ENCODE data around the gene TMUB2.

Gene TMUB2

DNA sequence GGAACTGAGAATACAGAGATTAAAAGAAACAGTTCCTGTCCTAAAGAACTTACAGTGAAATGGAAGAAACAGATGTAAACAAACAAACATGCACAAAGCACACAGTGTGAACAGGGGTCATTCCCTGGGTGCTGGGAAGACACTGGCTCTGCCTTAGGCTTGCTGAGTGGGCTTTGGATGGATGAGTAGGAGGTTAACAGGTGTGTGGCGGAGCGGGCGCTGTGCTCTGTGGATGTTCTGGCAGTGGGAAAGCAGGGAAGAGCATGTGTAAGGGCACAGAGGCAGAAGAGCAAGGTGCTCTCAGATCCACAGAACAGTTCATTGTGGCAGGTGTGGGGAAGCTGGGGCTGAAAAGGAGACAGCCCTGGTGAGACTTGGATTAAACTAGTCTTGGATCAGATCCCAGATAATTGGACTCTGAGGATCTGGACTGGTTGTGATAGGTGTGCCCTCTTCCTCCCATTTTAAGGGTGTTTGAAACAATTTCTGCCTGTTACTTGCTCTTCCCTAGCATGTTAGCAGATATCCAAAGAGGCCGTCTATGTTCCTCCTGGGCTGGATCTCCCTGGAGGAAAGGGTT lies 36.9 kb upstream of the TMUB2 start:
- Histone ChIP-seq H3K4me1 (peaks cover 13 to 44% (median 31%) of the 10 kb centered on the region in 10 experiments; a peak in 19 of 20 replicates), H4K20me1 (peaks cover 0 to 29% (median 8%) of the 10 kb centered on the region in 11 experiments; a peak in 10 of 22 replicates), H3K9me3 (replicated peaks in 1 of 11) (no peaks in the 10 kb centered on the region), H3K27me3 (no peaks in the 10 kb centered on the region), H3K4me2 (peak overlapping the region in 8 of 11 experiments; percentile 22 to 67 (median 44); a peak in 15 of 22 replicates), H3K9ac (peak overlapping the region in 5 of 11 experiments; percentile 15 to 42 (median 25); a peak in 3 of 22 replicates), H3K4me3 (no peak overlapping the region), H3K27ac (peak overlapping the region in 4 of 11 experiments; percentile 0 to 32 (median 9); a peak in 2 of 22 replicates), H3K36me3 (peaks cover 0 to 99% (median 90%) of the 10 kb centered on the region in 11 experiments; a peak in 19 of 22 replicates)
- no peak for TF ChIP-seq Cebpa-rat (IDR thresholded peaks at IDR 0.05)

DNA sequence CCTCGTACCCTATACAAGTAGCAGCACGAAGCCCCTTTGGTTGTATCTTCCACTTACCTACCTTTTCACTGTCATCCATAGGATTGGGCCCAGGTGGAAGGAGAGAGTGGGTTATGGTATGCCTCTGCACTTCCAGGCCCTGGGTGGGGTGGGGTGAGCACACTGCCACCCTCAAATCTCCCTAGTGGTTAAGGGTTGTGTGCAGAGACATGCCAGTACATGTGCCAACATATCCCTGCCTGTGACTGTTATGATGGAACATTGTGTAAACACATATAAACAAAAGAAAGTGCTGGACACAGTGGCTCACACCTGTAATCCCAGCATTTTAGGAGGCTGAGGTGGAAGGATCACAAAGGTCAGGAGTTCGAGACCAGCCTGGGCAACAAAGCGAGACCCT lies 33.9 kb upstream of the TMUB2 start:
- TF ChIP-seq Cebpa-rat (IDR thresholded peaks at IDR 0.05): no peak
- Histone ChIP-seq H3K9me3 (replicated peaks in 1 of 11) (no peaks in the 10 kb centered on the region), H3K4me3 (no peak overlapping the region), H3K27ac (peak overlapping the region in 1 of 11 experiments; percentile 36; a peak in 2 of 22 replicates), H3K36me3 (peaks cover 0 to 99% (median 91%) of the 10 kb centered on the region in 11 experiments; a peak in 19 of 22 replicates), H4K20me1 (peaks cover 0 to 29% (median 8%) of the 10 kb centered on the region in 11 experiments; a peak in 10 of 22 replicates), H3K4me1 (peaks cover 18 to 39% (median 32%) of the 10 kb centered on the region in 10 experiments), H3K9ac (no peak overlapping the region), H3K4me2 (no peak overlapping the region), H3K27me3 (no peaks in the 10 kb centered on the region)

DNA sequence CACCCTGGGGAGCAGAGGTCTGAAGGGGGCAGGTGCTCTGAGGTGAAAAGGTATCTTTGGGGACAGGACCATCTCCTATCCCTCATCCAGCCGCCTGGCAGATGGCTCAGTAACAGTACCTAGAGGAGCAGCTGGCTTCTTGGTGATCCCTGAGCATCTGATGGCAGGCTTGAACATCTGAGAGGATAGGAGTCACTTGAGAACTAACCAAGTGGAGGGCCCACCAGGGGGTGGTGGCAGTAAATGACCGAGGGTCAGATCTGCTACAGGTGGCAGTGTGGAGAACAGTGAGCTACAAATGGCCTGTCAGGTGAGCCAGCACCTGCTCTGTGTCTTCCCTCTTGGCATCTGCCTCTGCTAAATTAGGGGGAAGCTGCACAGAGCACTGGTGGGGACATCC lies 31.3 kb upstream of the TMUB2 start:
- H3K4me3 ChIP-seq: no peak overlapping the region
- peaks cover 31 to 43% (median 37%) of the 10 kb centered on the region in 10 experiments for H3K4me1 ChIP-seq
- H3K27me3 ChIP-seq: no peaks in the 10 kb centered on the region
- no peak for TF ChIP-seq Cebpa-rat (IDR thresholded peaks at IDR 0.05)
- no peak overlapping the region for H3K4me2 ChIP-seq
- peaks cover 0 to 8% (median 0%) of the 10 kb centered on the region in 11 experiments; a peak in 4 of 22 replicates for H4K20me1 ChIP-seq
- no peak overlapping the region for H3K27ac ChIP-seq
- no peaks in the 10 kb centered on the region for H3K9me3 ChIP-seq (replicated peaks in 1 of 11)
- H3K36me3 ChIP-seq: peaks cover 0 to 86% (median 72%) of the 10 kb centered on the region in 11 experiments; a peak in 19 of 22 replicates
- H3K9ac ChIP-seq: no peak overlapping the region

DNA sequence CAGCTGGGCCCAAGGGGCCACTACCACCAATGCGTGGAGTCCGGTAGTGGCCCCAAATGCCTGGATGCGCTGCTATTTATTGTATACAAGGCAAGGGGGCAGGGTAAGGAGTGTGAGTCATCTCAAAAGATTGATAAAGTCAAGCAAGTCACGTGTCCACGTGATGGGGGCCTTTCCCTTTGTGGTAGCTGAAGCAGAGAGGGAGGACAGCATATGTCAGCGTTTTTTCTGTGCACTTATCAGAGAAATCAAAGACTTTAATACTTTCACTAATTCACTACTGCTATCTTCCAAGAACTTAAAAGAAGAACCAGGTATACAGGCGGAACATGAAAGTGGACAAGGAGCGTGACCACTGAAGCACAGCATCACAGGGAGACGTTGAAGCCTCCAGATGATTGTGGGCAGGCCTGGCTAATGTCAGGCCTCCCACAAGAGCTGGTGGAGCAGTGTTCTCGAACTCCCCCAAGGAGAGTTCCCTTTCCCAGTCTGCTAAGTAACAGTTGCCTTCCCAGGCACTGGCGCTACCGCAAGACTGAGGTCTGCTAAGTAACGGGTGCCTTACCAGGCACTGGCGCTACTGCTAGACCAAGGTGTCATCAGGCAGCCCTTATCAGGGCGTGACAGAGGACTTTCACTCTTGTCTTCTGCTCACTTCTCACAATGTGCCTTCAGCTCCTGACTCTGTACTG lies 27.1 kb upstream of the TMUB2 start:
- H4K20me1 ChIP-seq: peaks cover 0 to 2% (median 0%) of the 10 kb centered on the region in 11 experiments; a peak in 1 of 22 replicates
- no peaks in the 10 kb centered on the region for H3K27me3 ChIP-seq
- peak overlapping the region in 10 of 11 experiments; percentile 32 to 66 (median 52); a peak in 21 of 22 replicates for H3K27ac ChIP-seq
- H3K36me3 ChIP-seq: peaks cover 0 to 82% (median 51%) of the 10 kb centered on the region in 11 experiments; a peak in 19 of 22 replicates
- no peak for TF ChIP-seq Cebpa-rat (IDR thresholded peaks at IDR 0.05)
- peaks cover 30 to 50% (median 37%) of the 10 kb centered on the region in 10 experiments for H3K4me1 ChIP-seq
- no peaks in the 10 kb centered on the region for H3K9me3 ChIP-seq (replicated peaks in 1 of 11)
- peak overlapping the region; percentile 43 to 85 (median 61) for H3K4me2 ChIP-seq
- H3K9ac ChIP-seq: peak overlapping the region in 9 of 11 experiments; percentile 1 to 42 (median 27); a peak in 9 of 22 replicates
- H3K4me3 ChIP-seq: no peak overlapping the region

DNA sequence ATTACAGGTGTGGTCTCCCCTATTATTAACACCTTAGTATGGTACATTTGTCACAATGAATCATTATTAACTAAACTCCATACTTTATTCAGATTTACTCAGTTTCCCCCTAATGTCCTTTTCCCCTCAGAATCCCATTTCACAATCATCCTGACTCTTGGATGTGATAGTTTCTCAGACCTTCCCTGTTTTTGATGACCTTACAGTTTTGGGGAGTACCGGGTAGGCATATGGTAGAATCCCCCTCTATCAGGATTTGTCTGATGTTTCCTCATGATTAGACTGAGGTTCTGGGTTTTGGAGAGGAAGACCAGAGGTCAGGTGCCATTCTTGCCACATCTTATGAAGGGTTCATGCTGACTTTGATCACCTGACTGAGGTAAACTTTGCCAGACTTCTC lies 22.3 kb upstream of the TMUB2 start:
- H3K9ac ChIP-seq: no peak overlapping the region
- no peaks in the 10 kb centered on the region for H3K9me3 ChIP-seq (replicated peaks in 1 of 11)
- H3K4me1 ChIP-seq: peaks cover 15 to 46% (median 31%) of the 10 kb centered on the region in 10 experiments
- 0 out of 22 replicates have a peak, but pooled peaks cover 0 to 11% (median 0%) of the 10 kb centered on the region in 11 experiments for H4K20me1 ChIP-seq
- H3K27ac ChIP-seq: no peak overlapping the region
- no peaks in the 10 kb centered on the region for H3K27me3 ChIP-seq
- H3K36me3 ChIP-seq: peaks cover 0 to 44% (median 15%) of the 10 kb centered on the region in 11 experiments; a peak in 16 of 22 replicates
- H3K4me3 ChIP-seq: no peak overlapping the region
- H3K4me2 ChIP-seq: no peak overlapping the region
- TF ChIP-seq Cebpa-rat (IDR thresholded peaks at IDR 0.05): no peak

DNA sequence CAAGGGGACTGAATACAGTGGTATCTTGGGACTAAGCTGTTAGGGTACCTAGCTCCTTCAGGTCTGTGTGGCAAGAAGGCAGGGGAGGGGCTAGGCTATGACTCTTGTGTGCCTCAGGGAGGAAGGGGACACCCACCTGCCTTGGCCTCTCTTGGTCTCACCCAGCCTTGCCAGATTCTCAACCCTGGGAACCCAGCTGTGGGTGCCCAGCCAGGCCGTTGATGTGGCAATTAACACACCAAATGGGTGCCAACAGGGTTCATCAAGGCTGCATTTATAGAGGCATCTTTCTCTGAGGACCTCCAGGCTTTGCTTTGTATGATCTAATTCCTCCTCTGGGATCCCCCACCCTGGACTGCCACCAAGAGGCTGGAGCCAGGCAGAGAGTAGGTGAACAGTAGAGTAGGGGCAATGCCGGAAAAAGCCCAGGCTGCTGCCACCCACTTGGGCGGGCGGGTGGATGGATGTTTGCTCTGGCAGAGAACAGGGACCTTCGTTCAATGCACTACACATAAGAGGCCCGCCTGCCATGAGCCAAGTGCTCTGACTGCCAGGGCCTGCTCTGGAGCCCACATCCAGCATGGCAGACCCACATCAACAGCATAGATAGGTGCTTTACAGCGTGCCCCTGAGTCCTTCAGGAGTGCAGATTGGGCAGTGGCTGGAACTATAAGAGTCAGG lies 19.5 kb upstream of the TMUB2 start:
- H3K27ac ChIP-seq: 0 out of 22 replicates have a peak overlapping the region, but pooled peaks of 1 of the 11 experiments have one; percentile 10
- H3K27me3 ChIP-seq: no peaks in the 10 kb centered on the region
- peaks cover 13 to 47% (median 44%) of the 10 kb centered on the region in 10 experiments for H3K4me1 ChIP-seq
- peak overlapping the region in 4 of 11 experiments; percentile 25 to 40 (median 31); a peak in 4 of 22 replicates for H3K9ac ChIP-seq
- H3K4me2 ChIP-seq: no peak overlapping the region
- no peak for TF ChIP-seq Cebpa-rat (IDR thresholded peaks at IDR 0.05)
- no peak overlapping the region for H3K4me3 ChIP-seq
- peaks cover 0 to 30% (median 0%) of the 10 kb centered on the region in 11 experiments; a peak in 4 of 22 replicates for H4K20me1 ChIP-seq
- peaks cover 0 to 23% (median 2%) of the 10 kb centered on the region in 11 experiments; a peak in 16 of 22 replicates for H3K36me3 ChIP-seq
- no peaks in the 10 kb centered on the region for H3K9me3 ChIP-seq (replicated peaks in 1 of 11)

DNA sequence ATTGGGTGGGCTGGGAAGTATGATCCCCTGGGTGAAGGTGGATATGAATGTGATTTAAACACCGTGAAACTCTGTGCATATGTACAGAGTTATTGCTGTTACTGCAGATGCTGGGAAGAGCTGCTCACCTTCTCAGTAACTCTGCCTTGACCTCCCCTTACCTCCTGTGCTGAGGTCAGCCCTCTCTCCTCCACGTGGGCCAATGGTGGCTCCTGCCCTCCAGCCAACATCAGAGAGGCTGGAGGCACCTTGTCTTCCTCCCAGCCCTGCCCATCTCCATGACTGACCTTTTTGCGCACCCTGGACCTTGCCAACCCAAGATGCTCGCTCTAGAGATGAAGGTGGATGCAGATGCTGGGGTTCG lies 16.7 kb upstream of the TMUB2 start:
- peak overlapping the region in 8 of 11 experiments; percentile 13 to 66 (median 62); a peak in 15 of 22 replicates for H3K27ac ChIP-seq
- no peak for TF ChIP-seq Cebpa-rat (IDR thresholded peaks at IDR 0.05)
- peaks cover 0 to 21% (median 8%) of the 10 kb centered on the region in 11 experiments; a peak in 13 of 22 replicates for H3K36me3 ChIP-seq
- H3K9ac ChIP-seq: peak overlapping the region in 10 of 11 experiments; percentile 42 to 71 (median 50); a peak in 15 of 22 replicates
- H3K4me1 ChIP-seq: peaks cover 13 to 49% (median 46%) of the 10 kb centered on the region in 10 experiments
- H4K20me1 ChIP-seq: peaks cover 0 to 30% (median 0%) of the 10 kb centered on the region in 11 experiments; a peak in 4 of 22 replicates
- peak overlapping the region in 10 of 11 experiments; percentile 19 to 90 (median 84); a peak in 18 of 22 replicates for H3K4me2 ChIP-seq
- no peaks in the 10 kb centered on the region for H3K27me3 ChIP-seq
- no peaks in the 10 kb centered on the region for H3K9me3 ChIP-seq (replicated peaks in 1 of 11)
- no peak overlapping the region for H3K4me3 ChIP-seq
